ENCODE results near the gene SART3. TPM values are rescaled to one million over a fixed set of nuclear protein-coding genes. Genes with fewer than 3 reads are reported as not detected.
A peak's percentile ranks its signal among the peaks of the same experiment; 100 is the strongest.

Gene SART3
- total RNA-seq, 3 donors from 2014 or later (not counting 1 experiment from before 2014, with no cell fraction given), result 76.5 to 107 (median 78.3) TPM

GRCh38 chr12:108567406-108568337 is 6.7 kb upstream of the SART3 start:
- H3K9me3 ChIP-seq (ENCODE audit: control insufficient read depth, insufficient read depth, low read length), result no peaks in the 10 kb centered on the region
- H3K4me1 Mint-ChIP-seq, result peaks cover 7% of the 10 kb centered on the region in 2 donors
- TF ChIP-seq CTCF (IDR thresholded peaks at IDR 0.05), result no peak
- intact Hi-C loops (cut with micrococcal nuclease), result loop anchor here (10.0 kb wide), 1 partner anchor 267 kb away; no protein-coding TSS in a partner anchor
- H3K27ac Mint-ChIP-seq, result no peak overlapping the region
- 76% methylated on average over 7 of the region's 7 CpGs for WGBS (ENCODE audit: insufficient coverage)
- peaks cover 25% of the 10 kb centered on the region for H3K36me3 Mint-ChIP-seq
- no peak overlapping the region for H3K4me3 ChIP-seq (ENCODE audit: low read length)
- no peaks in the 10 kb centered on the region for H3K9me3 Mint-ChIP-seq
- H3K27ac ChIP-seq (ENCODE audit: low read length), result peak overlapping the region; percentile 52
- DNase-seq (peak in 1 of 2 donors; percentile 18), ATAC-seq (no peak)
- H3K4me1 ChIP-seq (ENCODE audit: control insufficient read depth, insufficient read depth, low read length), result peaks cover 19% of the 10 kb centered on the region
- H3K36me3 ChIP-seq (ENCODE audit: control insufficient read depth, insufficient read depth, low read length), result peaks cover 54% of the 10 kb centered on the region
- H3K4me3 Mint-ChIP-seq, result no peak overlapping the region
- H3K27me3 Mint-ChIP-seq (ENCODE audit: low read depth in 2 of 2), result peaks cover 0 to 1% of the 10 kb centered on the region in 2 donors
- no peaks in the 10 kb centered on the region for H3K27me3 ChIP-seq (ENCODE audit: control insufficient read depth, insufficient read depth, low read length)

GRCh38 chr12:108566452-108566851 is 5.5 kb upstream of the SART3 start:
- TF ChIP-seq CTCF (IDR thresholded peaks at IDR 0.05), result no peak
- no peaks in the 10 kb centered on the region for H3K27me3 Mint-ChIP-seq (ENCODE audit: low read depth in 2 of 2)
- H3K27ac Mint-ChIP-seq, result peak overlapping the region in 1 of 2 donors; percentile 27
- 98% methylated on average over 4 of the region's 4 CpGs for WGBS (ENCODE audit: insufficient coverage)
- Histone ChIP-seq H3K27me3 (ENCODE audit: control insufficient read depth, insufficient read depth, low read length) (no peaks in the 10 kb centered on the region), H3K4me1 (ENCODE audit: control insufficient read depth, insufficient read depth, low read length) (peaks cover 23% of the 10 kb centered on the region), H3K4me3 (ENCODE audit: low read length) (no peak overlapping the region), H3K27ac (ENCODE audit: low read length) (no peak overlapping the region), H3K9me3 (ENCODE audit: control insufficient read depth, insufficient read depth, low read length) (no peaks in the 10 kb centered on the region), H3K36me3 (ENCODE audit: control insufficient read depth, insufficient read depth, low read length) (peaks cover 54% of the 10 kb centered on the region)
- peaks cover 14% of the 10 kb centered on the region in 2 donors for H3K4me1 Mint-ChIP-seq
- intact Hi-C loops (cut with micrococcal nuclease), result loop anchor here (10.0 kb wide), 1 partner anchor 268 kb away; no protein-coding TSS in a partner anchor
- DNase-seq (no peak), ATAC-seq (no peak)
- no peak overlapping the region for H3K4me3 Mint-ChIP-seq
- H3K9me3 Mint-ChIP-seq, result no peaks in the 10 kb centered on the region
- H3K36me3 Mint-ChIP-seq, result peaks cover 25% of the 10 kb centered on the region

GRCh38 chr12:108565976-108566375 is 5.0 kb upstream of the SART3 start:
- 4% methylated on average over 2 of the region's 2 CpGs for WGBS (ENCODE audit: insufficient coverage)
- peaks cover 23% of the 10 kb centered on the region for H3K4me1 ChIP-seq (ENCODE audit: control insufficient read depth, insufficient read depth, low read length)
- H3K27me3 ChIP-seq (ENCODE audit: control insufficient read depth, insufficient read depth, low read length), result no peaks in the 10 kb centered on the region
- DNase-seq (peak in 1 of 2 donors; percentile 80), ATAC-seq (no peak)
- H3K36me3 ChIP-seq (ENCODE audit: control insufficient read depth, insufficient read depth, low read length), result peaks cover 54% of the 10 kb centered on the region
- peaks cover 19% of the 10 kb centered on the region in 2 donors for H3K4me1 Mint-ChIP-seq
- H3K4me3 ChIP-seq (ENCODE audit: low read length), result no peak overlapping the region
- H3K9me3 ChIP-seq (ENCODE audit: control insufficient read depth, insufficient read depth, low read length), result no peaks in the 10 kb centered on the region
- no peak overlapping the region for H3K27ac ChIP-seq (ENCODE audit: low read length)
- intact Hi-C loops (cut with micrococcal nuclease), result loop anchor here (10.0 kb wide), 1 partner anchor 269 kb away; no protein-coding TSS in a partner anchor
- H3K27ac Mint-ChIP-seq, result peak overlapping the region in 1 of 2 donors; percentile 27
- H3K27me3 Mint-ChIP-seq (ENCODE audit: low read depth in 2 of 2), result no peaks in the 10 kb centered on the region
- no peak overlapping the region for H3K4me3 Mint-ChIP-seq
- no peaks in the 10 kb centered on the region for H3K9me3 Mint-ChIP-seq
- TF ChIP-seq CTCF (IDR thresholded peaks at IDR 0.05), result no peak
- peaks cover 25% of the 10 kb centered on the region for H3K36me3 Mint-ChIP-seq
